Activated CD4-positive, alpha-beta T cell treated with anti-CD3 and anti-CD28 coated beads, Interleukin-2, amount 50 U/mL, for 16 hours (primary cell): ENCODE data around the gene GAL.

Experiments used
- DNase-seq: peaks from one replicate; pipeline ENCODE4 v3.0.0-alpha.2; 2020

The GAL gene

DNA sequence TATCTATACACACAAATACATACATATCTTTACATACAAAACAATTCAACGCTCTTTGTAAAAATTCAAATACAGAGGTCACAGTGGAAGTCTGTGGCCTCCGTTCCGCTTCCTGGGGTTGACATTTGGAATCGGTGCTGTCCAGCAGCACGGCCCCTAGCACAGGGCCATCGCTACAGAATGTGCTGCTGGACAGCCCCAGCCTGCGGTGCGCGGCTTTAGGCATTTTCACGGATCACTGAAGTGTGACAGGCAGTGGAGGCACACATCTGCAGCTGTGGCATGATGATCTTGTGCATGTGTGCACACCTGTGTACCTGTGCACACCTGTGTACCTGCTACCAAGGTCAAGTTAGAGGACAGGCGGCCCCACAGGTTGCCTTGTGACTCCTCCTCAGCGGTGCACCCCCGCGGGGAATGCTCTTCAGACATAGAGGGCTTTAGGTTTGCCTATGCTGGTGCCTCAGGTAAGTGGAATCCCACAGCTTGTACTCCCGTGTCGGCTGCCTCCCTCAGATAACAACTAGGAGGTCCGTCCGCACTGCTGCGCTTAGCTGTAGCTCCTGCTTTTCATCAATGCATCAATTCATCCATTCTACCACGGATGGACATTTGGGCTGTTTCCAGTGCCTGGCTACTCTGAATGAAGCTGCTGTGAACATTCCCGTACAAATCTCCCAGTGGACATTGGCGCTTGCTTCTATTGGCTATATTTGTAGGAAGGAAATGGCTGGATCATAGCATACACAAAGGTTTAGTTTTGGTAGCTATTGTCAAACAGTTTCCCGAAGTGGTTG is 29.9 kb downstream of the GAL start:
- no peak for DNase-seq

DNA sequence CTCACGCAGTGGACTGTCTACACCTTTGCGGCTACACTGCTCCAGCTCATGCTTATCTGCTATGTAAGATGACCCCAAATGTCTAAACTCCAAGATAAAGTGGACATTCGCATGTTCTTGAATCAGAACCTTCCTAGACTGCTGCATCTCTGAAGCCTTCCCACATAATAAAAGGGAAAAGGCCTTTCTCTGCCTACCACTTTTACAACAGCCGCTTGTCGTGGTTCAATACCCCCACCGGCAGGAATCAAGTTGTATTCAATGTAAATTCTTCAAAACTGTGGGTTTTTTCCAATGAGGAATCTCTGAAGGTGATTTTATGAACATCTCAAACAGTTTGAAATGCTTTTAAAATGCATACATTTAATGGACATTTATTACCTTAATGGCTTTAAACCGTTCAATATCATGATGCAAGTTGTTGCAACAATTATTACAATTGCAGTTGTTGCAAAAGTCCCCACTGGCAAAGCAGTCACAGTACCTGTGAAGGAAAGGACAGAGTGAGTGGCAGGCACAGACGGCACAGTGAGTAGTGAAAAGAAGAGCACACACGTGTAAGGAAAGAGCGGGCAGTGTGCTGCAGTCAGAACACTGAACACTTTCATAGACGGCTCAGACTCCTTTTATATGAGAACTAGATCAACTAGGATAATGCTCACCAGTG is 31.2 kb downstream of the GAL start:
- no peak for DNase-seq

DNA sequence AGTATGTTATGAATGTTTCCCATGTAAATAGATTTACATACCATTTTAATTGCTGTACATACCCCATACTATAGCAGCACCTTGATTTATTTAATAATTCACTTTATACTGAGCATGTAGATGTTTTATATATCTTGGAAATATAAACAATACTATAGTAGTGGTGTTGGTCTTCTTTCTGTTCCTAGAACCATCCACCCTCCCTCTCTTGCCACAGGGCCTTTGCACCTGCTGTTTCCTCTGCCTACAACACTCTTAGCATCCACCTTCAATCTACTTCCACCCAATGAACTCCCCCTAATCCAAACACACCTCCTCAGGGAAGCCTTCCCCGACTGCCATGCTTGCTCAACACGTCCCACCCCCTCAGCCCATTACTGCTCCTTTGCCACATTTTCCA is 36.7 kb downstream of the GAL start:
- DNase-seq = no peak

DNA sequence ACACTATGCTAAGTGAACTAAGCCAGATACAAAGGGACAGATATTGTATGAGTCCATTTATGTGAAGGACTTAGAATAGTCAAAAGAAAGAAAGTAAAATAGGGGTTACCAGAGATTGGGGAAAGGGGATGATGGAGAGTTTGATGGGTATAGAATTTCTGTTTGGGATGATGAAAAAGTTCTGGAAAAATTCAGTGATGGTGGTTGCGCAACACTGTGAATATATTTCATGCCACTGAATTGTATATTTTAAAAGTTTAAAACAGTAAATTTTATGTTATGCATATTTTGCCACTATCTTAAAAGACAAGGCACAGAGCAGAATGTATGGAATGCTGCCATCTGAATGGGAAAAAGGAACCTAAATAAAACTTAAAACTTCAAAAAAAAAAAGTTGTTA is 37.8 kb downstream of the GAL start:
- no peak for DNase-seq

GRCh38 chr11:68724293-68724692 is 39.9 kb downstream of the GAL start:
- no peak for DNase-seq

DNA sequence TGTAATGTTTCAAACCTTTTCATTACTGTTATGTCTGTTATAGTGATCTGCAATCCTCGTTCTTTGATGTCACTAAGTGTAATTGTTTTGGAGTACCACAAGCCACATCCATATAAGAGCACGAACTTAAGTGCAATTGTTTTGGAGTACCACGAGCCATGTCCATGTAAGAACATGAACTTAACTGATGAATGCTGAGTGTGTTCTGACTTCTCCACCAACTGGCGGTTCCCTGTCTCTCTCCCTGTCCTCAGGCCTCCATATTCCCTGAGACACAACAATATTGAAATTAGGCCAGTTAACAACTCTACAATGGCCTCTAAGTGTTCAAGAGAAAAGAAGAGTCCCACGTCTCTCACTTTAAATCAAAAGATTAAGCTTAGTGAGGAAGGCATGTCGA is 43.4 kb downstream of the GAL start:
- no peak for DNase-seq

DNA sequence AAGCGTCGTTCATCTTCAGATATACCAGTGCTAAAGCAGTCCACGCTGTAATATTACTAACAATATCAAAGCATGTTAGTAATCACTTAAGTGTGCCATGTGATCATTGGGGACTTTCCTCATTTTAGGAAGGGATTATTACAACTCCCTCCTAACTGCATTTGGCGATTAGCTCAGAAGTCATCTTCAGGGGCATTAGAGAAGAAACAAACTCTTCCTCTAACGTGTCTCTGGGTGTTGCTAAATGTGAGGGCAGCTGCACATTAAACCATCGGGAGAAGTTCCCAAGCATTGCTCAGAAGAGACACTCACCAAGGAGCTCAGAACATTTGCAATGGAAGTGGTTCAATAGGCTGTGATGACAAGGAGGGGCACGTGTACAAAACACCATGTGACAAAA is 49.8 kb downstream of the GAL start:
- no peak for DNase-seq

DNA sequence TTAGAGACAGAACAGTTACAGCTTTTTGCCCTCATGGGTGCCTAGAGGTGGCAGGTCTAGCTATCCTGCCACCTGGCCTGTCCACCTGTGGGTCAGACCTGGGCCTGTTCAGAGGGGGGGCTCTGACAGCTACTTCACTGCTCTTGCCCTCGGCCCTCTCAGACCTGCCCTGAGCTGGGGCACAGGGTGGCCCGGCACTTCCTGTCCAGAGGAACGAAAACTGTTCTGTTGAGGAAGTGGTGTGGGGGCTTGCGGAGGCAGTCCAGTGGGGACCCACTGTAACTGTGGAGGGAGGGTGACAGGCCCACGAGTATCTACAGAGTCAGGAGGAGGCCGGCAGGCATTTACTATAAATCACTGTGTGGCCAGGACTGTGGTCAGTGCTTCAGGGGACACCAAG is 50.8 kb downstream of the GAL start:
- no peak for DNase-seq

DNA sequence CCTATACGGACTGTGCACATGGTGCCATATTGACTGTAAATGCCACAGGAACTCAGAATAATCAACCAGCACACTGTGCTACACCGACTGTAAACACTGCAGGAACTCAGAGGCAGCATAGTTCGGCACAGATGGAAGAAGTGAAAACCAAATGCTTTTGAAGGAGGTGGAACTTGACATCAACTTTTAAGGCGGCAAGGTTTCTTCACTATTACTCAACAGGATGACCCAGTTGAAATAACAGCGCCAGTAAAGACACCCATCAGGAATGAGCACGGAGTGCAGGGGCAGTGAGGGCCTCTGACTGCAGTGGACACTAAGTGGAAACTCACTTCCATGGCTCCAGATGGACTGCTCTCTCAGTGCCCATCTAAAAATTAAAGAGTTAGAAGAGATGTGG is 51.3 kb downstream of the GAL start:
- DNase-seq = no peak
